ENCODE data around the gene CYP2U1.
"Not testable (repeated sequence)": the region's sequence is repeated elsewhere in the genome, so short reads cannot be mapped to it uniquely, and the experiment has no call there.

CYP2U1 gene

DNA sequence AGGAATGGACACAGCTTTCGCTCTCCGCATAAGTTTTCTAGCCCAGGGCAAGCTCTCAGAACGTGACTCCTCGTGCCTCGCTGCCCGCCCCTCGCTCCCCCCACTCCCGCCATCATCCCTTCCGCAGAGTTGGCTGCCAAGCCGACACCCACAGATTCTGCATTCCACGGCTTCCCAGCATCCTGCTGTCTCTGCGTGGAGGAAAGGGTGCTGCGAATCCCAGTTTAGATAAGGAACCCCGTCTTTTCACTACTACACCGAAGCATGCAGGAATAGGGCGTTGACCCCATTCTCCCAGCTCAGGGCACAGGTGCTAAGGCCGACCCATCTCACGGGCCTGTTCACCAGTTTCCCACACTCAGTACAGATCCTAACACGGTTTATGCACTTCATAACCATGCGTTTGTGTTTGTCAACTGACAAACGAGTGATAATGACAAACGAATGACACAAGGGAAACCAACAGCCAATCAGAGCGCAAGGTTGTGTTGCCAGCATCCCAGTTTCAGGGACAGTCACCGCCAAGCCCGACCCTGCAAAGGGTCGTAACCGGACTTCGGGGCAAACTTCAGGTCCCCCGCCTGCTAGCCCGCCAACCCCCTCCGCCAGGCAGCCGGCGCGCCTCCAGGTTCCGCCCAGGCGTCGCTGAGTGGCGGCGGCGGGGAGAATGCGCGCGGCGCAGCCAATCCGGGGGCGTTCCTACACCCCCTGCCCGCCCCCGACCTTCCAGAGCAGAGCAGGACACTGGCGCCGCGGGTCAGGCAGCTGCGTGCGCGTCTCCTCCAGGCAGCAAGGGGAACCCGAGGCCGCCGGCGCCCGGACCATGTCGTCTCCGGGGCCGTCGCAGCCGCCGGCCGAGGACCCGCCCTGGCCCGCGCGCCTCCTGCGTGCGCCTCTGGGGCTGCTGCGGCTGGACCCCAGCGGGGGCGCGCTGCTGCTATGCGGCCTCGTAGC, at the start of gene CYP2U1:
TSS of gene CYP2U1 (plus strand) at position 729 of the 954 bp plus-strand sequence. CDS start at position 824, 95 bp downstream.
- DNase-seq, result peak; percentile 68 to 71

DNA sequence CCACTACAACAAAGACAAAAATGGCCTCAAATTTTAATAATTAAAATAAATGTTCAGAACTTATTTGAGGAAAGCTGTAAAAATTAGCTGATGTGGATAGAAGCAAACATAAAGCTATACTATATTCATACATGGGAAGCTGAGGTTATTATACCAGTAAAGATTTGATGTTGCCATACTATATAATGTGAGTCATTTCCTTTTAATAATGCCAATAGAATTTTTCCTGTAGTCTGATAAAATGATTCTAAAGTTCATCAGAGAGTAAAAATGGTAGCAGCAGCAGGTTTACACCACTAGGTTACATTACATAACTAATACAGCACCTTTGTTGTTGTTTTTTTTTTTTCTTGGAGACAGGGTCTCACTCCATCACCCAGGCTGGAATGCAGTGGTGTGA, 45.5 kb upstream of the CYP2U1 start:
- DNase-seq, result no peak

DNA sequence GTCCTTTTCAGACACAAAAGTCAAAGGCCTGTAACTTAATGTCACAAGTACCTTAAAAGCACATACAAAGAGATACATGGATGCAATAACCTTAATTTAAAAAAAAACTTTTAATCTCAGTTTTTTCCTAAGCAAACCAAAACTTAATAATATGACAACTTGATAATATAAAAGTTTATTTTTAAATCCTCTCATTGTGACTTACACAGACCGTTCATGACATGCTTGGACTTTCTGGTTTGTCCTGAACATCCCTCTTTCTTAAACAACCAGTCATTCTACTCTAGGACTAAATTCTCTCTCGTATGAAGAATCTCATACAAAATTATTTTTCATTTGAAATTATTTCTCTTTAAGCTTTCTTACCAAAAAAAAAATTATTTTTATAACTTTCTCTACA, 43.1 kb upstream of the CYP2U1 start:
- no peak for DNase-seq

DNA sequence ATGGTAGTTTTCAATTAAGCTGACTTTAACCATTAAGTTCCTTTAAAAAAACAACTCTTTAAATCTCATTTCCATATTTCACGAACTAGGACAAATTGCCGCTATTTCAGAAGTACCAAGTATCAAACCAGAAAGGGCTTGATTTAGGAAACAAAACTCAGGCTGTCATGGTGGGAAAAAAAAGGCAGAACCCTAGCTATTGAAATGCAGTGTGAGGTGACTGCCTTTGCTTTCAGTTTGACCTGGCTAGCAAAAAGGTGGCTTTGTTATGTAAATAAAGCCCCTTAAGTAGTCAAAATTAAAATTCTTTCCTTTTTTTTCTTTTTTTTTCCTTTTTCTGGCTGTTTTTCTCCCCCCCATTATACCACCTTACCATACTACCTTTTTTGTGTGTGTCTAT, 40.6 kb upstream of the CYP2U1 start:
- DNase-seq, result no peak

DNA sequence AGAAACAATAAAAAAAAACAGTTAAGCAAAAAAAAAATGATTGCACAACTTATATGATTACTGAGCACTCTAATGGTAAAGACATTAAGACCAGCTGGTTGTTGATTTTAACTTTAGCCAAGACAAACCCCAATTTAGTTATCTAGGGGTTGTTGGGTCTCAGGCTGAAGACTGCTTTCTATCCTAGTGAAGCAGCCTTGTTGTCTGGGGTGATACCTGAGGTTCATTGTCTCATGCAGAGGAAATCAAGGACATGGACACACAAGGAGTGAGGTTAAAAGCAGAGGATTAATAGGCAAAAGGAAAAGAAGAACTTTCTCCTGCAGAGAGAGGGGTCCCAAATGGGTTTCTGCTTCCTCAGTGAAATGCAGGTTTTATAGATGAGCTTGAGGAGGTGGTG, 40.0 kb upstream of the CYP2U1 start:
- no peak for DNase-seq

DNA sequence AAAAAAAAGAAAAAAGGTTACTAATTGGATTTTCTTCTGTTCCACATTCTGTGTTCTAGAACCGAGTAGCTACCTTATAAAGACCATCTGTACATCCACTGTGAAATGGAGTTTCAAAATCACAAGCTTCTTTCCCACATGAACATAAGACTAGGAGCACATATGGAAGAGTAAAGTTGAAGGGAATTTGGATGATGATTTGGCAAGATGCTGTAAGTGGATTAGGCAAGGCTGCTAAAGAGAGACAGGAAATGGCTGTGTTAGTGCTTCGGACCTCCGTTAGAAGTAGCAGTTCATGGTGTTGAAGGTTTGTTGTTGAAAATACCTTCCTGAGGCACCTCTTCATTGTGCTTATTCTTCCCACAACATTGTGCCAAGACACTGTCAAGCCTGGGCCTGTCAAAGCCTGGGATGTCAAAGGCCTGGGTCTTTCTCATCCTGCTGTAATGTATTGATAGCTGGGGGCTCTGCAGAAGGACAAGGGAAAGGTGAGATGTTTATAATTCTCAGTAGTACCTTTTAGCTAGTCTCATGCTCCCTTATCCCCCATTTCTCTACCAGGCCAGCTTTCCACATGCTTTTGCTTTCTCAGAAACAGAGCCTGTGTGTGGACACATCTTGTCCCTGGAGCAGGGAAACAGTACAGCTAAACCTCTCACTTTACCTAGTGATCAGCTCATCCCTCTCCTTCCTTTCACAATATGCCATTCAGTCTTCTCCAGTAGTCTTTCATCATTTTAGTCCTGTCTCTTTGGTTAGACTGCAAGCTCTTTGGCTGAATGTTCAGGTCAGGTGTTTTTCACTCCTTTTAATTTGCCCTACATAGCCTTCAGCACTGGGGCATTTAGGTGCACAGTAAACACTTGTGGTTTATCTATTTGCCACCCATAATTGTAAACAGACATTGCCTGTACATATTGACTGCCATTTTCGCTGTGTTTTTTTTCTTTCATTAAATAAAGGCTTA, 37.9 kb upstream of the CYP2U1 start:
- DNase-seq, result no peak

DNA sequence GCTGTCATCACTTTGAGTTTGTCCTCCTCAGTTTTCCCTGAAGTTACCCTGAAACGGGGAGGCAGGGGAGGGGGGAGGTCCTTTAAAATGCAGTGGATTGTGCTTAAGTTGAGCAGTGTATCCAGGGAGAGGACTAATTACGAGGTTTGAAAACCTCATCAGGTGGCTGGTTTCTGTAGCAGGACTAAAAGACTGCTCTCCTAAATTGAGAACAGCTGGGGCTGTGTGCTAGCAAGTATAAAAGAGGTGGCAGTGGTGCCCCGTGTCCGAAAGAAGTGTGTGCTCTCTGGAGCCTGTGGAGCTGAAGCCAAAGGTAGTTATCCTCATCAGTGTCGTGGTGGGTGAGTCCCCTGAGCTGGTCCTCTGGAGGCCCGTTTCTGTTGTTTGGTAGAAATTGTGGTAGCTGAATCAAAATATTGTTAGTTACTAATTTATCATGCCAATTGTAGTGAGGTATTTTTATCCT, 37.2 kb upstream of the CYP2U1 start:
- DNase-seq, result no peak

DNA sequence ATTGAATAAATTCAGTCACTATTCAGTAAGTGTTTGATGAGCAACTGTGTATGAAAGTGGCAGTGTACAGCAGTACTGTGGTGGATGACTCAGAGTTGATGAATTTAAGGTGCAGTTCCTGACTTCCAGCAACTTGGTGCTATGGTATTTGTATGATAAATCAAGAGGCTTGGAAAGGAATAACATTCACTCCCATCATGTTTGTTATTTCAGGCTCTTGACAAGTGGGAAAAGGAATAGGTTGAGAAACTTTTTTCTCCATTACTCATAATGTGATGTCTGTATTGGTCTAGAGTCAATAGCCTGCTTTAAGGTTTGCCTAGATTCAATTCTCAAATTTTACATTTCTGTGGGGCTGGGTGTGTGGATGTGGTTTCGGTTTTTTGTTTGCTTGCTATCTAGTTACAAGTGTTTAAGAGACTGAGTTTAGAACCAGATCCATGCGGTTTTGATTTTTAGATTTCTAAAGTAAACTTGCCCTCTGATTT, 35.1 kb upstream of the CYP2U1 start:
- no peak for DNase-seq

DNA sequence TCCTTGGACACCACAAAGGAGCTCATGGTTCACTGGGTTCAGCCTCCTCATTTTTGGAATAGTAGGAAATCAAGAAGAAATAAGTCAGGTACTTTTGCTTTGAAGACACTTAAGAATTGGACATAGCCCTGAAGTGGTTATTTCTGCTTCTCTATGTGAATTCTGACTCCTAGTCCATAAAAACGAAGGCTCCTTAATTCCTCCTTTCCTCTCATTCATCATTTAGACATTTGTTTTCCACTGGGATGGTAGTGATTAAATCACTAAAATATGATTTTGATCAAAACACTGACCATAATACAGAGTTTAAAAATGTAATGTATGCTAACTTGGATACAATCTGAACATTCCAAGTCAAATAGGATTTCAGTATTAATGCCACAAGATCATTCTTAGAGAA, 34.7 kb upstream of the CYP2U1 start:
- DNase-seq, result no peak

DNA sequence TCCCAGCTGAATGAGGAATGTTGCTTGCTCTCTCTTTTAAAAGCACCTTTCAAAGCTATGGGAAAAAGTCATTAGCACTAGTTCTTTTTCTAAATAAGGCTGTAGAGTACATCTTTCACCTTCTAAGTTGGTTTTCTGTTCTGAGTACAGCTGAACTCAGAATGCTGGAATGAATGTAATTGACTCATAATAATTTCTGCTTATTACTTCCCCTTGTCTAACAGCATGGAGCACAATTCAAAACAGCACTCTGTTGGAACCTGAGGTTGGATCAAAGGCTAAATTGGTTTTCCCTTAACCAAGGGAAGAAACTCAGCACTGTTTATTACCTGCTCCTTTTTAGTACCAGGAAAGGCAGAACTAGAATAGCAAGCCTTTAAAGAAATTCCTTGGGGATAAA, 33.5 kb upstream of the CYP2U1 start:
- no peak for DNase-seq

DNA sequence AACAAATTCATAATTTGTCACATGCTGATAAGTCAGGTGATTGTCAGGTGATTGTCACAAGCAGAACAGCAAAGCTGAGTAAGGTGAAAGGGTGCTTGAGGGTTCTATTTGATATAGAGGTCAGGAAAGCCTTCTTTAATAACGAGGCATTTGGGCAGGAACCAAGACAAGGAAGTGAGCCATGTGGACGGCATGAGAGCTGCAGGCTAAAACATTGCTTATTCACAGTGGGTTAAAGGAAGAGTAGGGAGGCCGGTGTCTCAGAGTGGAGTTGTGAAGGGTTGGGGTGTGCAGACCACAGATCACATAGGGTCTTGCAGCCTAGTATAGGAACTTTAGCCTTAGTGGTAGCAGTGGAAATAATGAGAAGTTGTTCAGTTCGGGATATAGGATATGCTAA, 31.3 kb upstream of the CYP2U1 start:
- no peak for DNase-seq

DNA sequence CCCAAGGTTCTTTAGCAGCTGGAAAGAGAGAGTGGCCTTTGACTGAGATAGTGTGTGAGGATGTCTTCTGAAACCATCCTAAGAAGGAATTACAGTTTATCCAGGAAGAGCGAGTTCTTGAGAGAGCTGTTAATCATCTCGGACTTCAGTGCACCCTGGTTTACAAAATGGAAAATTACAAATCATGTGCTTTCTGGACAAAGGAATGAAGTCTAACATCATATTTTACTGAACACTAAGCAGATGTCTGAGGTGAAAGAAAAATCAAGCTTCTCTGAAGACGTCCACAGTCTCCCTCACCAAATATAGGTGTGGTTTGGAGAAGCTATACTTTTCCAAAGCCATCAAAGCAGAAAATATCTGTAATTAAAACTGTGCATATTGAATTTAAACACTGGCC, 30.8 kb upstream of the CYP2U1 start:
- DNase-seq, result no peak

DNA sequence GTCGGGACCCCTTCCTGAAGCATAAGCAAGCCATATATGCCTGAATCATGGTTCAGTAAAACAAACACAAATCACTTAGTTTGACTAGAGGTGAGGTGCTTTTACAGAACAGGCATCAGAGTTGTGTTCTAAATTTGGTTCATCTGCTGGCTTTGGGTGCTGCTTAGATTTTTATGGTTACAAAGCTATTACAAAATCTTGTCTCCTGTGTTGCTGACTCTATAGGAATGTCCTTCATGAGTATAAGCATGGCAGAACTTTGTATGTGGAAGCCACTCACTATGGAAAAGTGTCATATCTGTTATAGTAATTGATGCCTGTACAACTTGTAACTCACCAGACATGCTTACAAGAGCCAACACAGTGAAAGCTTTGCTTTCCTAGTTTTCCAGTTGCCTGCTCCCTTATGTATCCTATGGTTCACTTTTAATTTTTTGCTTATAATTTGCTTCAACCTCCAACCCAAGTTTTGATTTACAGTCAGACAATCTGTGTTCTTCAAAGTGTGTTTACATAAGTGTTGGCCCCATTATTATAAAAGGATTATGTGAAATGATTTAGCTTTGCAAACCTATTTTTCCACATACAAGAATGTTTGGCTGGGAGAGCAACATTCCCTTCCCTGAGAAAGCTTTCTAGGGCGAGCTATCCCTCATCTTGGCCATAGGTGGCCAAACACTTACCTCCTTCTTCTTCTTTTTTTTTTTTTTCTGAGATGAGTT, 30.0 kb upstream of the CYP2U1 start:
- no peak for DNase-seq

DNA sequence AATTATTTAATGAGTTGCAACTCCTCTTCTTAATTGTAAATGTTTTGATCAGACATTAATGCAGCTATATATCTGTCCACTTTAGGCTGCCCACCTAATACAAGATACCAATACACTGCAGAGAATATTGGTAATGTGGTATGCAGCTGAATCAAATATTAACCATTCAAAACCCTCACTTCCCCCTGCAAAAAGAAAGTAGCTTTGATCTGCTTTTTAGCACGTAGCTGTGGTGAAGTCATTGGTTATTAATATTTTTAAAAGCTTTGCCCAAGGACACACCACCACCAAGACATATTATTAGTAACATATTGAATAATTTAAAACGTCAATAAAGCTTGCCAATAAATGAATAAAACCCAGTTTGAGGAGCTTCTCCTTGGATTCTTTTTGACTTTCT, 28.6 kb upstream of the CYP2U1 start:
- DNase-seq, result no peak

DNA sequence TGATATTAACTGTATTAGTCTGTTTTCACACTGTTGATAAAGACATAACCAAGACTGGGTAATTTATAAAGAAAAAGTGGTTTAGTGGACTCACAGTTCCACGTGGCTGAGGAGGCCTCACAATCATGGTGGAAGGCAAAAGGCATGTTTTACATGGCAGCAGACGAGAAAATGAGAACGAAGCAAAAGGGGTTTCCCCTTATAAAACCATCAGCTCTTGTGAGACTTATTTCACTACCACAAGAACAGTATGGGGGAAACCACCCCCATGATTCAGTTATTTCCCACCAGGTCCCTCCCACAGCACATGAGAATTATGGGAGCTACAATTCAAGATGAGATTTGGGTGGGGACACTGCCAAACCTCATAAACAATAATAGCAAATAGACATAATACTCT, 26.3 kb upstream of the CYP2U1 start:
- DNase-seq, result not testable (repeated sequence)

DNA sequence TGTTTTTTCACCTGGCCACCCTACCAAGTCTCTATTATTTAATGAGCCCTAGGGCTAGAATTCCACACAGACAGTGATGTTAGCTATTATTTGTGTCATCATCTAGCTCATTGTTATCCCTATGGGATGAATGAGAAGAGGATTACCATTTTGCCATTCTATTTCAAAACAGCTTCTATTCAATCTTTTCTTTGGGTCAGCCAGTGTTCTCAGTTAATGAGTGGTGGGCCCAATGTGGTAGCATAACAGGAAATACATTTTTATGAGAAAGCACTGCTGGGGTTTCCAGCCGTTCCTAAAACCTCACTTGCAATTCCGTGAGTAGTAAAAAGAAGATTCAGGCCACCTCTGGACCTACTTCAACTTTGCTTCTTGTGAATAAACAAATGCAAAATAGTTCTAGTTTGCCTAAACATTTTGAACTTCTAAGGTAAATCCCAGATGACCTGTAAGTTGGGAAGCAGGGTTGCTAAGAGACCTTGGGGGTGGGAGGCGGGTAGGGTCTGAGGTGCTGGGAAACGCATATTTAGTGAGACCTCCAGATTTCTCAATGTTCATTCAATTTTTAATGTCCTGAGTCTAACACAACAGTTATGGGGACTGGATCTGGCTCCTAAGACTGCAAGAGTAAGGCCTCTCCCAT, 24.8 kb upstream of the CYP2U1 start:
- DNase-seq, result no peak

DNA sequence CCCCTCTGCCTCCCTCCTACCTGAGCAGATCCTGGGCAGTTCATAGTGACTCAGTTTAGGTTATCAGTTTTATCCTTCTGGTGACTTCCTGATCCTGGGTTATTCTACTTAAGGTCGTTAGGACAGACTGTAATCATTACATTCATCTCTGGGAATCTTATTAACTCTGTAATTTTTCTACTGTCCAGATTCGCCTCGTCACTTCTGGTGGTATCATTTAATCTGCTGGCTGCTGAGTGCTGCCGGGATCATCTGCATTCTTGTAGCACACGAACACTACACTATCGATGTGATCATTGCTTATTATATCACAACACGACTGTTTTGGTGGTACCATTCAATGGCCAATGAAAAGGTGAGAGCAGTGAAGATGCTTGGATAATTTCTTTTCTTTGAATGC, 23.0 kb upstream of the CYP2U1 start:
- no peak for DNase-seq

DNA sequence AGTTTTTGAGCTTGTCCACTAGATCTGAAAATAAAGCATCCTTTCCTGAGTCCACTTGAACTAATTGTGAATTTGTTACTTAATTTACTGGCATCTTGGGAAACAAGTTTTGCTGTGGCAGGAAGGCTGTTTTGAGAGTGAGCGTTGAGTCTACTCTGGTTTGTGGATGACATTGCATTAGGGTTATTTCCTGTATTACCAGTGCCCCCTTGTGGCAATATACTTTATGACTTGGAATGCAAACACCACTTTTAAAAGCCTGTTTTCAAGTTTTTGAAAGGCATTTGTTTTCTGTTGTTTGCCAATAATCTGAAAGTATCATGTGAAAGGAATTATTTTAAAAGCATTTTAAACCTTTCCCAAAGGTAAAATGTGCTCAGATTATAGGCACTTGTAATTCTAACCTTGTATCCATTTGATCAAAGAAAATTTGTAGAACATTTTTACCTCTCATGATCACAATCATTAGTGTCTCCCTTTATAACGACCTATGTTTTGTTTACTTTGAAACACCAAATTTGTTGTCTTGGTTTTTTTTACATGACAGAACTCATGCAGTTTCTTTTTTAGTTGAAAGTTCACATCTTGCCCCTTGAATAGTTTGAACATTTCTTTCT, 18.0 kb upstream of the CYP2U1 start:
- no peak for DNase-seq

DNA sequence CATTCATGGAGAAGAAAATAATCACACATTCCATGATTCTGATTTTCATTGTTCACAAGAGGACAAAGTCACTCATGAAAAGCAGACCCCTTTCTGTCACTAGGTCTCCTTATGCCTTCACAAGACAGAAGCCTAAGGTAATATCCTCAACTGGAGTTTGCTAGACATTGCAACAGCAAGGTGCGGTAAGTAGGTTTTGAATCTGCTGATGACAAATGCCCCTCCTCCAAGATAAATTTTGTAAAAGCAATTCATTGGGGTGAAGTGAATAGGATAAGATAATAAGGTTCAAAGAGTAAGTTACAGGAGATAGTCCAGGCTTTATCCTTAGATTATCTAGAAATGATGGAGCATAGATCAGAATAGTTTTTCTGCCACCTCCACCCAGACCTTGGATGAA, 16.1 kb upstream of the CYP2U1 start:
- no peak for DNase-seq

DNA sequence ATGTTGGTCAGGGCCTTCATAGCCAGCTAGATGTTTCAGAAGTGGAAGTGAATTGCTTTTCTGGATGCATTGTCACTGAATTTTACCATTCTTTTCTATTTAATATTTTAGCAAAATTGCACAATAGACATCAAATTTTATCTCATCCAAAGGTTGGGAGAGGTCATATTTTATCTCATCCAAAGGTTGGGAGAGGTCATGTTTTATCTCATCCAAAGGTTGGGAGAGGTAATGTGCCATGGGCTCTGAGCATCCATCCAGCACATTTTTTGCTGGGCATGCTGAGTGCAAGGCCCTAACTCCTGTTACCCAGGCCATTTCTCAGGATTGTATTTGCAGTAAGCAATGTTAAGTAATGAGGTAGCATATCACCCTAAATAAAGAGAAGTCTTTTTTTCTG, 14.7 kb upstream of the CYP2U1 start:
- no peak for DNase-seq

DNA sequence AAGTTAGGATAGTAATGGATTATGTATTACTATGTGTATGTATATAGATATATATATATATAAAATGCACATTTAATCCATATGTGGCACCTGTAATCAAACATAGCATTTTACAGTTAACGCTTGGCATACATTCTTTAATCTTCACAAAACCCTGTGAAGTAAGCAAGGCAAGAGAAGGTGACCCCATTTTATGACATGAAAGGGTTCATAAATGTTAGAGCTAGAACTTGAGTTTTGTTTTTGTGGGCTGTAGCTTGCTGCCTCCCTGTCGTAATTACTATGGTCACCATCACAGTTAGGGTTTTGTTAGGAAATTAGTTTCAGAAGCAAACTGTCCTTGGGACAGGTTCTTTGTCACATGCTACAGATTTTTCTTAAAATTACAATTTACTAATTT, 13.8 kb upstream of the CYP2U1 start:
- DNase-seq, result no peak

Measured in activated CD4-positive, alpha-beta T cell treated with anti-CD3 and anti-CD28 coated beads, Interleukin-2, amount 50 U/mL, for 4 hours (primary cell).